Limb (tissue), 2 donors: Measurements from ENCODE around the gene LGALS7.
"Not testable (repeated sequence)": the region's sequence is repeated elsewhere in the genome, so short reads cannot be mapped to it uniquely, and the experiment has no call there.

Source experiments
- DNase-seq, 2 donors: peaks; one replicate each; pipeline ENCODE4 v3.0.0-alpha.2; 2016; ENCODE audit errors: extremely low spot score in 2 of 2

The LGALS7 gene

GRCh38 chr19:38774181-38774950, 1.0 kb upstream of the LGALS7 start:
- DNase-seq = no peak

- DNase-seq = not testable (repeated sequence)
Measured at GRCh38 chr19:38771569-38771968, 1.7 kb downstream of the LGALS7 start.

- DNase-seq = not testable (repeated sequence)
Measured at GRCh38 chr19:38770949-38771275, 2.4 kb downstream of the LGALS7 start.

GRCh38 chr19:38770228-38770948, 2.9 kb downstream of the LGALS7 start:
- not testable (repeated sequence) for DNase-seq

GRCh38 chr19:38769635-38770211, 3.6 kb downstream of the LGALS7 start:
- DNase-seq = peak; percentile 77 to 89

GRCh38 chr19:38766276-38767047, 6.9 kb downstream of the LGALS7 start:
- DNase-seq = no peak

GRCh38 chr19:38765214-38765613, 8.1 kb downstream of the LGALS7 start:
- DNase-seq = no peak

- no peak for DNase-seq
Measured at GRCh38 chr19:38763795-38764220, 9.5 kb downstream of the LGALS7 start.

GRCh38 chr19:38761884-38762389, 11.4 kb downstream of the LGALS7 start:
- not testable (repeated sequence) for DNase-seq

GRCh38 chr19:38760805-38761517, 12.4 kb downstream of the LGALS7 start:
- DNase-seq = not testable (repeated sequence)

GRCh38 chr19:38759590-38760003, 13.7 kb downstream of the LGALS7 start:
- no peak for DNase-seq

- not testable (repeated sequence) for DNase-seq
Measured at GRCh38 chr19:38754196-38754595, 19.1 kb downstream of the LGALS7 start.

- DNase-seq = not testable (repeated sequence)
Measured at GRCh38 chr19:38753783-38754182, 19.5 kb downstream of the LGALS7 start.

GRCh38 chr19:38745316-38745715, 28.0 kb downstream of the LGALS7 start:
- DNase-seq = no peak

- no peak for DNase-seq
Measured at GRCh38 chr19:38744874-38745273, 28.4 kb downstream of the LGALS7 start.

- no peak for DNase-seq
Measured at GRCh38 chr19:38744298-38744681, 29.0 kb downstream of the LGALS7 start, which contains the start of gene CAPN12. CAPN12 (minus strand) TSS chr19:38744474; CDS start chr19:38744165, 309 bp downstream.

- no peak for DNase-seq
Measured at GRCh38 chr19:38743394-38744297, 29.7 kb downstream of the LGALS7 start.

GRCh38 chr19:38742906-38743305, 30.4 kb downstream of the LGALS7 start:
- no peak for DNase-seq

GRCh38 chr19:38742296-38742695, 31.0 kb downstream of the LGALS7 start:
- no peak for DNase-seq

- no peak for DNase-seq
Measured at GRCh38 chr19:38741670-38742069, 31.6 kb downstream of the LGALS7 start.
